ENCODE data around the gene PRSS22.

DNA sequence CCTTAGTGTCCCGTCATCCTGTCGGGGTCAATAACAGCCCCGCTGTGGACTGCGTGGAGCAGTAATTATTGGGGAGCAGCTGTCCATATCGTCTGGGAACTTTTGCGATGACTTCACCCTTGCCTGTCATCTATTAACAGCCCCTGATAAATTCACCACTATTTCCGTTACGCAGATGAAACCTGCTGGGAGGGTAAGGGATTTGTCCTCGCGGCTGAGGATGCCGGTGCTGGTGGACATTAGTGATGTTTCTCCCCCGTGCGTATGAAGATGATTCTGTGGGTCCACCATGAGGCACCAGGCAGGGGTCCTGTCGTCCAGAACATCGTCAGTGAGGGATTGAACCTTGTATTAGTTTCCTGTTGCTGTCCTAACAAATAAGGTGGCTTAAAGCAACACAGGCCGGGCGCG lies 26.1 kb upstream of the PRSS22 start:
- TF ChIP-seq CTCF (IDR thresholded peaks at IDR 0.05) (no peak), POLR2A (IDR thresholded peaks at IDR 0.05) (no peak), POLR2AphosphoS5 (IDR thresholded peaks at IDR 0.05) (no peak)

All from prostate gland (tissue), 2 donors.